ENCODE measurements around the gene CBY3.
"Not testable (repeated sequence)": the region's sequence is repeated elsewhere in the genome, so short reads cannot be mapped to it uniquely, and the experiment has no call there.

DNA sequence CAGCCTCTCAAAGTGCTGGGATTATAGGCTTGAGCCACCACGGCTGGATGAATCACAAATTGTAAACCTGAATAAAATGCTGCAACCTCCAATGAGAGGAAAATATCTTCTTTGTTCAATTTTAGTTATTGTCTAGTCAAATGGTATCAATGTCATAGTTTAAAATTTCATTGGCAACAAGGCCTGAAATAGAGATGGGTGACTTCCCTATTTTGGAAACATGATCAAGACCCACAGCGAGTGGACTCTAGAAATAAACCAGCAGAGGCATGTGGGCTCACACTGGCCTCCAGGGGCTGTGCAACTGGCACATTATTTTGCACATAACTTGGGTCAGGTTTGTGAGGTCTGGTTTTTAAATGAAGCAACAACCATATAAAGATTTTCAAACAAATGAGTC, 27.7 kb downstream of the CBY3 start:
- TF ChIP-seq, protein P1, sequence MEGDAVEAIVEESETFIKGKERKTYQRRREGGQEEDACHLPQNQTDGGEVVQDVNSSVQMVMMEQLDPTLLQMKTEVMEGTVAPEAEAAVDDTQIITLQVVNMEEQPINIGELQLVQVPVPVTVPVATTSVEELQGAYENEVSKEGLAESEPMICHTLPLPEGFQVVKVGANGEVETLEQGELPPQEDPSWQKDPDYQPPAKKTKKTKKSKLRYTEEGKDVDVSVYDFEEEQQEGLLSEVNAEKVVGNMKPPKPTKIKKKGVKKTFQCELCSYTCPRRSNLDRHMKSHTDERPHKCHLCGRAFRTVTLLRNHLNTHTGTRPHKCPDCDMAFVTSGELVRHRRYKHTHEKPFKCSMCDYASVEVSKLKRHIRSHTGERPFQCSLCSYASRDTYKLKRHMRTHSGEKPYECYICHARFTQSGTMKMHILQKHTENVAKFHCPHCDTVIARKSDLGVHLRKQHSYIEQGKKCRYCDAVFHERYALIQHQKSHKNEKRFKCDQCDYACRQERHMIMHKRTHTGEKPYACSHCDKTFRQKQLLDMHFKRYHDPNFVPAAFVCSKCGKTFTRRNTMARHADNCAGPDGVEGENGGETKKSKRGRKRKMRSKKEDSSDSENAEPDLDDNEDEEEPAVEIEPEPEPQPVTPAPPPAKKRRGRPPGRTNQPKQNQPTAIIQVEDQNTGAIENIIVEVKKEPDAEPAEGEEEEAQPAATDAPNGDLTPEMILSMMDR (conservative IDR thresholded peaks at IDR 0.05; ENCODE audit: low read depth, low read length), result not testable (repeated sequence)
- TF ChIP-seq POLR2A (IDR thresholded peaks at IDR 0.05; ENCODE audit: low read depth, low read length), result not testable (repeated sequence)
